ENCODE measurements around the gene MBTD1. TPM values are rescaled to one million over a fixed set of nuclear protein-coding genes. Genes with fewer than 3 reads are reported as not detected.
A peak's percentile ranks its signal among the peaks of the same experiment; 100 is the strongest.

MBTD1 gene
- total RNA-seq, 1 donor from 2014 or later: 32.9 TPM

- Mint-ChIP-seq H3K9me3 (no peaks in the 10 kb centered on the region), H3K27me3 (ENCODE audit: low read depth) (no peaks in the 10 kb centered on the region), H3K4me1 (no peaks in the 10 kb centered on the region), H3K36me3 (ENCODE audit: low read depth) (peaks cover 5% of the 10 kb centered on the region), H3K4me3 (no peak overlapping the region), H3K27ac (ENCODE audit: unreplicated experiment) (peak overlapping the region; percentile 12)
- no peak for DNase-seq (ENCODE audit: low read depth, low spot score)
- TF ChIP-seq, protein P1, sequence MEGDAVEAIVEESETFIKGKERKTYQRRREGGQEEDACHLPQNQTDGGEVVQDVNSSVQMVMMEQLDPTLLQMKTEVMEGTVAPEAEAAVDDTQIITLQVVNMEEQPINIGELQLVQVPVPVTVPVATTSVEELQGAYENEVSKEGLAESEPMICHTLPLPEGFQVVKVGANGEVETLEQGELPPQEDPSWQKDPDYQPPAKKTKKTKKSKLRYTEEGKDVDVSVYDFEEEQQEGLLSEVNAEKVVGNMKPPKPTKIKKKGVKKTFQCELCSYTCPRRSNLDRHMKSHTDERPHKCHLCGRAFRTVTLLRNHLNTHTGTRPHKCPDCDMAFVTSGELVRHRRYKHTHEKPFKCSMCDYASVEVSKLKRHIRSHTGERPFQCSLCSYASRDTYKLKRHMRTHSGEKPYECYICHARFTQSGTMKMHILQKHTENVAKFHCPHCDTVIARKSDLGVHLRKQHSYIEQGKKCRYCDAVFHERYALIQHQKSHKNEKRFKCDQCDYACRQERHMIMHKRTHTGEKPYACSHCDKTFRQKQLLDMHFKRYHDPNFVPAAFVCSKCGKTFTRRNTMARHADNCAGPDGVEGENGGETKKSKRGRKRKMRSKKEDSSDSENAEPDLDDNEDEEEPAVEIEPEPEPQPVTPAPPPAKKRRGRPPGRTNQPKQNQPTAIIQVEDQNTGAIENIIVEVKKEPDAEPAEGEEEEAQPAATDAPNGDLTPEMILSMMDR (conservative IDR thresholded peaks at IDR 0.05): no peak
These were observed 35.2 kb downstream of the MBTD1 start for GRCh38 chr17:51224402-51225262.

- Mint-ChIP-seq H3K4me1 (no peaks in the 10 kb centered on the region), H3K4me3 (no peak overlapping the region), H3K36me3 (ENCODE audit: low read depth) (peaks cover 8% of the 10 kb centered on the region), H3K27me3 (ENCODE audit: low read depth) (no peaks in the 10 kb centered on the region), H3K27ac (ENCODE audit: unreplicated experiment) (no peak overlapping the region), H3K9me3 (no peaks in the 10 kb centered on the region)
- DNase-seq (ENCODE audit: low read depth, low spot score): no peak
- TF ChIP-seq, protein P1 (conservative IDR thresholded peaks at IDR 0.05): no peak
These were observed 38.5 kb downstream of the MBTD1 start for GRCh38 chr17:51221322-51221721.

DNA sequence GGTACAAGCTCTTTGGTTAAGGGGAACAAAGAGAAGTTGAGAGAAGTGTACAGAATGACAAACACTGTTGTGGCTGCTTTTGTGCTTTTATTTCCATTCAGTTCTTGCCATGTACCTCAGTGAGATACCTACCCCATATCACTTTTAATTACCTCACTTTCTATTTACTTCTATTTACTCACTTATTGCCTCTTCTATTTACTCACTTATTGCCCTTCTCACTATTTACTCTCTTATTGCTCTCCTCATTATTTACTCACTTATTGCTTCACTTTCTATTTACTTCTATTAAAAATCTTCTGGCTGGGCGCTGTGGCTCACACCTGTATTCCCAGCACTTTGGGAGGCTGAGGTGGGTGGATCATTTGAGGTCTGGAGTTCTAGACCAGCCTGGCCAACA, 41.9 kb downstream of the MBTD1 start:
- no peak overlapping the region for H3K27ac Mint-ChIP-seq (ENCODE audit: unreplicated experiment)
- H3K27me3 Mint-ChIP-seq (ENCODE audit: low read depth): no peaks in the 10 kb centered on the region
- peaks cover 11% of the 10 kb centered on the region for H3K36me3 Mint-ChIP-seq (ENCODE audit: low read depth)
- H3K4me1 Mint-ChIP-seq: no peaks in the 10 kb centered on the region
- TF ChIP-seq, protein P1 (conservative IDR thresholded peaks at IDR 0.05): no peak
- no peak for DNase-seq (ENCODE audit: low read depth, low spot score)
- H3K9me3 Mint-ChIP-seq: no peaks in the 10 kb centered on the region
- H3K4me3 Mint-ChIP-seq: no peak overlapping the region

GRCh38 chr17:51214920-51215319, 44.9 kb downstream of the MBTD1 start:
- Mint-ChIP-seq H3K4me1 (no peaks in the 10 kb centered on the region), H3K36me3 (ENCODE audit: low read depth) (peaks cover 8% of the 10 kb centered on the region), H3K9me3 (no peaks in the 10 kb centered on the region), H3K27me3 (ENCODE audit: low read depth) (no peaks in the 10 kb centered on the region), H3K27ac (ENCODE audit: unreplicated experiment) (no peak overlapping the region), H3K4me3 (no peak overlapping the region)
- TF ChIP-seq, protein P1 (conservative IDR thresholded peaks at IDR 0.05): no peak
- DNase-seq (ENCODE audit: low read depth, low spot score): no peak

DNA sequence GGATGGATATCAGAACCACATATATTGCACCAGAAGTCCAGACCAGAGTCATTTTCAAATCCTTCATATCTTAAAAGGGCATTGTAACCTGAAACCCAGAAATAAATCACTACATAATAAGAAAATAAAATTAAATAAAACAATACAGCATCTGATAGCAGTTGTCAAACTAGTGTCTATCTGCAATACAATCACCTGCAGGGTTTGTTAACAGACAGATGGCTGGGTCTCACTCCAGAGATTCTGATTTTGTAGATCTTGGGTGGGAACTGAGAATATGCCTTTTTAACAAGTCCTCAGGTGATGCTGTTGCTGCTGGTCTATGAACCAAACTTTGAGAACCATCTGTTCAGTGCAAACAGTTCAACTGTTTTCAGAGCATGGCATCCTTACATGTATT, 56.0 kb downstream of the MBTD1 start:
- Mint-ChIP-seq H3K27ac (ENCODE audit: unreplicated experiment) (no peak overlapping the region), H3K9me3 (no peaks in the 10 kb centered on the region), H3K27me3 (ENCODE audit: low read depth) (no peaks in the 10 kb centered on the region), H3K4me1 (no peaks in the 10 kb centered on the region), H3K4me3 (no peak overlapping the region), H3K36me3 (ENCODE audit: low read depth) (peaks cover 9% of the 10 kb centered on the region)
- DNase-seq (ENCODE audit: low read depth, low spot score): no peak
- TF ChIP-seq, protein P1 (conservative IDR thresholded peaks at IDR 0.05): no peak
